ENCODE results near the gene MOXD1.
"Not testable (repeated sequence)": the region's sequence is repeated elsewhere in the genome, so short reads cannot be mapped to it uniquely, and the experiment has no call there.

The MOXD1 gene

DNA sequence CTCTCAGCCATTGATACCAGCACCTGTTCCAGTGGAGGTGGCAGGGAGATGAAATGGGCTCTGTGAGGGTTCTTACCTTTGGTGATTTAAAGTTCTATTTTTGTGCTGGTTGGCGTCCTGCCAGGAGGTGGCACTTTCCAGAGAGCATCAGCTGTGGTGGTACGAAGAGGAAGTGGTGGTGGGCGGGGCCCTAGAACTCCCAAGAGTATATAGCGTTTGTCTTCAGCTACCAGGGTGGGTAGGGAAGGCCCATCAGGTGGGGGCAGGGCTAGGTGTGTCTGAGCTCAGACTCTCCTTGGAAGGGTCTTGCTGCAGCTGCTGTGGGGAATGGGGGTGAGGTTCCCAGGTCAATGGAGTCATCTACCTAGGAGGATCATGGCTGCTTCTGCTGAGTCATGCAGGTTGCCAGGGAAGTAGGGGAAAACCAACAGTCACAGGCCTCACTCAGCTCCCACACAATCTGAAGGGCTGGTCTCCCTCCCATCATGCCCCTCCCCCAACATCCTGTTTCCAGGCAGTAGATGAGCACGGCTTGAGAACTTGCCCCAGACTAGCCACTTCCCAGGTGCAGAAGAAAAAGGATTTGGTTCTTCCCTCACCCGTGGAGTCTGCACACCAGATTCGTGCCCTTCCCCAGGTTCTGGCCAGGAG, 46.6 kb downstream of the MOXD1 start:
- DNase-seq (ENCODE audit: low spot score) = peak; percentile 2

DNA sequence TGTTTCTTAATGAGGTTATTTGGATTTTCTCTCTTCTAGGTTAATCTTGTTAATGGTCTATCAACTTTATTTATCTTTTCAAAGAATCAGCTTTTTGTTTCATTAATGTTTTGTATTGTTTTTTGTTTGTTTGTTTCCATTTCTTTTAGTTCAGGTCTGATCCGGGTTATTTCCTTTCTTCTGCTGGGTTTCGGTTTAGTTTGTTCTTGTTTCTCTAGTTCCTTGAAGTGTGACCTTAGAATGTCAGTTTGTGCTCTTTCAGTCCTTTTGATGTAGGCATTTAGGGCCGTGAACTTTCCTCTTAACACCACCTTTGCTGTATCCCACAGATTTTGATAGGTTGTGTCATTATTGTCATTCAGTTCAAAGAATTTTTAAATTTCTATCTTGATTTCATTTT, 49.3 kb downstream of the MOXD1 start:
- DNase-seq (ENCODE audit: low spot score) = not testable (repeated sequence)

DNA sequence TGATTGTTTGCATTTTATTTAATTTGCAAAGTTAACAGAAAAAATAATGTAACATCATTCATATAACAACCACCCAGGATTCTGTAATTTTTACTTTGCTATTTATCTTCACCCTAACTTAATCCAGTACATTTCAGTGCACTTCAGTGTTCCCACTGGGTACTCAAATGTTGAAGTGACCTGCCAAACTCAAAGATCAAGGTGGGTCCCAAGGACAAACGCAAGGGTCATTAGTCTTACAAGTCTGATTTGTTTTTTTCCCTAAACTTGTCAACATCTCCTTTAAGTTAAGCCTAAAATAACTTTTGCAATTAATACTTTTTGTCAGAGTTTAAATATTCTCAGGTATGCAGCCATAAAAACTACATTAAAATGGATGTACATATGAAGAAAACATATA, 53.0 kb downstream of the MOXD1 start:
- no peak for DNase-seq (ENCODE audit: low spot score)

DNA sequence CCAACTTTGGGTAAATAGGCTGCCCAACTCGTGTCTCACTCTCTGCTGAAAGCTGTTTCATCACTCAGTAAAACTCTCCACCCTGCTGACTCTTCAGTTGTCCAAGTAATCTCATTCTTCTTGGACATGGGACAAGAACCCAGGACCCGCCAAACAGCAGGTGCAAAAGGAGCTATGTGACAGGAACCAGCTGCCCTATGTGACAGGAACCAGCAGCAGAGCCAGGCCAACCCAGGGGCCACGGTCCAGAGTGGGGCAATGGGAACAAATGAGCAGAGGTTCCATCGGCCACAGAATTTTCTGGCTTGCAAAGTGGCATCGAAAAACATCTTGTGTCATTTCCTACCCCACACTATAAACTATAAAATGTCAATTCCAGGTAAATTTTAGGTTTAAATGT, 56.5 kb downstream of the MOXD1 start:
- no peak for DNase-seq (ENCODE audit: low spot score)

DNA sequence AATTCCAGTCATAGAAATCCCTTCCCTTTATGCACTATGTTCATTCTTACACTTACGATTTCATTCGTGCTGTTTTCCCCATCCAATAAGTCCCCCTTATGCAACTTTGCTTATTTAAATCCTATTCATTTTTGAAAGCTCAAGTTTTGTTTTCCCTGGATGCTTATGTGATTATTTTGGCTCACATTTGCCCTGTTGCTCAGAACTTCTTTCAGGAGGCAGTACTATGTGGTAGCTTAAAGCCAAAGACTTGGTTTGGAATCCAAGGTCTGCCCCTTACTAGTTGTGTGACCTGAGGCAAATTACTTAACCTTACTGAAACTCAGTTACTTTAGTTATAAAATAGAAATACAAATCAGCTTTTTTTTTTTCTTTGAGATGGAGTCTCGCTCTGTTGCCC, 59.6 kb downstream of the MOXD1 start:
- DNase-seq (ENCODE audit: low spot score) = no peak

DNA sequence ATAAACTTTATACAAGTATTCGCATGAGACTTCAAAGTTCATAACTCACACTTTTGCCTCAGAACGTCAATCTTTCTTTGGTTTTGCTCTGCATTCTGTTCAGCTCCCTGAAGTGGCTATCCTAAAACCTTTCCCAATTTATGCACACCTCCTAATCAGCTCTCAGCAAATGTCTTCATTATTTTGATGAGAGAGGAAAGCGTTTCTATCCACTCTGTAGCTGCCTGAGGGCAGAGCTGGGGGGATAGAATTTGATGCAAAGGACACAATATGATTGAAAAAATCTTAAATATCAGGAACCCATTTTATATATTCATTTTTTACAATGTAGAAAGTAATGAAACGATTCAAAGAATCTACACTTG, 66.8 kb downstream of the MOXD1 start:
- no peak for DNase-seq (ENCODE audit: low spot score)

DNA sequence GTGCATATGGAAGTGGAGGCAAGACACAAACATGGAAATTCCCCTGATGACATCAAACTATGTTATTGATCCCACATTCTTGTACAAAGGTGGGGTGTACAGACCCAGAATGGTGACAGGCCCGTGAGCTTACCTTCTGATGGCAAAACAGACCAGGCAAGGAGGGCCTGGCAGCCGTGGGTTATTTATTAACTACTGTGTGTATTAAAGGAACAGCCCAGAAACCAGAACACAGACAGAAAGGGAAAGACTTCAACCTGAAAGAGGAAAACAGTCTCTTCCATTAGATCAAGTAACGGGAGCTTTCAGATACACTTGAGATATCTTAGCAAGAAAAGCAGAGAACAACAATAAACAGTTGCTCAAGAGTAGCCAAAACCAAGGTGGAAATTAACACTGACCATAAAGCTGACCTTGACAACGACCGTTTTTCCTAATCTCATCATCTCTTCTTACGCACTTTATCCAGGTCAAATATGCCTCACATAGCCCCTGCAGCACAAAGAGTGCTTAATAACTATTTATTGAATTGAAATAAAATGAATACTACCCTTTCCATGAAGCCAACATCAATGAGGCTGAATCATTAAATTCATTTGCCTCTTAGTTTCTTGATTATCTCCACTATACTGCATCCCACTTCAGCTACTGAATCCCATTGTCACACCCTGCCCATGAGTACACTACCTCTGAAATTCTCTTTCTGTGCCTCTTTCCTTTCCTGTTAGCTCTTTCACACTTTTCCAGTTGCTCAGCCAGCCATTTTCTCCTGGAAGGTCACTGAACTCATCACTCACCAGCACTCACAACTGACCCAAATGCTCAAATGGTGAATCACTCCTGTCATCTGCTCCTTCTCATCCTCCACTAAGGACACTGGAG, 67.4 kb downstream of the MOXD1 start:
- DNase-seq (ENCODE audit: low spot score) = no peak

DNA sequence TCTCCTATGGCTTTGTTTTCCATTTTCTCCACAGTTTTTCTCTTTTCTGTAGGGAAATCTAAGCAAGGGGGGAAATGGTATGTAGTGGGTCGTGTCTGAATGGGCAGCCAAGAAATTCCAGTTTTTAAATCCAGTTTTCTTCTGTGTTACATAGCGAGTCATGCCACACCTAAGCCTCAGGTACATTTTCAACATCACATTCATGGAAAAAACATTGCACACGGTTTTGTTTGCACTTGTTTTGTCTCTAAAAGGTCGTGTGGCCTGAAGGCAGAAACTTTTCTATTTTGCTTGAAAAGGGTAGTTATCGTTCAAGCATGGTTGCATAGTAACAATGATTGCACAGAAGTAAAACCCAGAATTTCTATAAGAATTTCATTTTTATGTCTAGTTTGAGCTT, 70.5 kb downstream of the MOXD1 start:
- no peak for DNase-seq (ENCODE audit: low spot score)

DNA sequence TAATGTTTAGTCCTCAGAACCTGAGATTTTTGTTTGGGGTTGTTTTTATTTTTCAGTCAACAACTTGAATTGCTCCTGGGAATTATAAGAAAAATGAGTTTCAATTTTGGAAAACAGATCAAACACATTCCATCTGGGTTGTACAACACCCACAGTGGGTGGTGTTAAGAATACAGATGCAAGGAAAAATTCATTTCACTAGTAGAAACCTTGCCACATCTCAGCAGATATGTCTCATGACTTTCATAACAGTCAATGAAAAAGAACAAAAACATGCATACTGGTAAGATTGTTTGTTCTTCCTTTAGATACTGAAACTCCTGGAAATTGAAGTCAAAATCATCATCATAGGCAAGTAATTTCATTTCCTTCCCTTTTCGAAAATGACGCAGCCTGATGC, 78.9 kb downstream of the MOXD1 start:
- no peak for DNase-seq (ENCODE audit: low spot score)

DNA sequence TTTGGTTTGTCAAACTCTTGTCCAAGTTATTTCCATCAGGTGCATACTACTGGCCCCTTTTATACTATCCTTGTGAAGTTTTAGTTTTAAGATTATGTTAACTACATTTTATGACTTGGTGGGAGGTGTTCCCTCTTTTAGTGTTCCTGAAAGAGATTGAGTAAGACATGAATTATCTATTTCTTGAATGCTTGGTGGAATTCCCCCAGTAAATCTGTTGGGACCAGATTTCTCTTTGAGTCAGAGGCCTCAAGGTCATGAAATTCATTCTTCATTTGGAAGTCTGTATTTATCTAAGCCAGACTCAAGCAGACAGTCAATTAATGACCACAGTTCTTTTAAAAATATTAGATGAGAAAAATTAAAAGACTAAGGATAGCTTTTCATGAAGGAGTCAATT, 81.3 kb downstream of the MOXD1 start:
- DNase-seq (ENCODE audit: low spot score) = no peak

DNA sequence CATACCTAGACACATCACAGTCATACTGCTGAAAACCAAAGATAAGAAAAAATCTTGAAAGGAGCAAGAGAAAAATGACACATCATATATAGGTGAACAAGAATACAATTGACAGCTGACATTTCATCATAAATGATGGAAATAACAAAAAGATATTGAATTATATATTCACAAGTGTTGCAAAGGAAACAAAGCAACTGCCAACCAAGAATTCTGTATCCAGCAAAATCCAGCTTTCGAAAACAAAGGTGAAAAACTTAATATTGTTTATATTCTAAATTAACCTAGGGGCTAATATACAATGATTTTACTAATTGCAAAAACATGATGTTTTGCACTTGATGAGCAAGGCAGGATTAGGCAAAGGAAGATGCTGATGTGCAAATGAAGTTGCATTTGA, 84.3 kb downstream of the MOXD1 start:
- DNase-seq (ENCODE audit: low spot score) = no peak

DNA sequence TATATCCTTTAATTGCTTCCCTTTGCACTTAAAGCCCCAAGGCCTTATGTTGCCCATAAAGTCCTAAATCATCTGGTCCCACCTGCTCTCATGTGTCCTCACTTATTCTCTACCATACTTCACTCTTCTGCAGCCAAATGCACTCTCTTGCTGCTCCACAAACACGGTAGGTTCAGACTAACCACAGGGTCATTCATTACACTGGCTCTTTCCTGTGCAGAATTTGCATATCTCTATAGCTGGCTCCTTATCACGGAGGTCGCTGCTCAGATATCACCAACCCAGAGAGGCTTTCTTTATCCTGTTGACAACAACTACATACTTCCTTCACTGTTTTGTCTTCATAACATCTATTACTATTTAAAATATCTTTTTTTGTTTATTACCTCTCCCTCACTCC, 86.8 kb downstream of the MOXD1 start:
- no peak for DNase-seq (ENCODE audit: low spot score)

DNA sequence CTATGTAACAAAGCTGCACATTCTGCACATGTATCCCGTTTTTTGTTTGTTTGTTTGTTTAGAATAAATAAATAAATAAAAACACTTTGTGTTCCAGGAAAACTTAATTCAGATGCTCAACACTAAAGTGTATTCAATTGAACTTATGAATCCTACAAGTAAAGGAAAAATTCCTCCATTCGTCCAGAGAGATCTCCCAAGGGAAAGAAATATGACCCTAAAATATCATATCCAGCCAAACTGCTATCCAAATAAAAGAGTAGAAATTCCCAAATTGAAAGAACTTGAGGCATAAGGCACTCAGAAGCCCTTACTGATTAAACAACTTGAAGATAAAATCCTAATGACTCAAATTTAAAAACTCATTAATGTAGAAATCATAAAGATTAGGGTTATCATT, 90.4 kb downstream of the MOXD1 start:
- no peak for DNase-seq (ENCODE audit: low spot score)

DNA sequence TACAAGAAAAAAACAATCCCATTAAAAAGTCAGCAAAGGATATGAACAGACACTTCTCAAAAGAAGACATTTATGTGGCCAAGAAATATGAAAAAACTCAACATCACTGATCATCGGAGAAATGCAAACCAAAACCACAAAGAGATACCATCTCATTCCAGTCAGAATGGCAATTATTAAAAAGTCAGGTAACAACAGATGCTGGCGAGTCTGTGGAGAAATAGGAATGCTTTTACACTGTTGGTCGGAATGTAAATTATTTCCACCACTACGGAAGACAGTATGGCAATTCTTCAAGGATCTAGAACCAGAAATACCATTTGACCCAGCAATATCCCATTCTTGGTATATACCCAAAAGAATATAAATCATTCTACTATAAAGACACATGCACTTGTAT, 91.1 kb downstream of the MOXD1 start:
- DNase-seq (ENCODE audit: low spot score) = not testable (repeated sequence)

DNA sequence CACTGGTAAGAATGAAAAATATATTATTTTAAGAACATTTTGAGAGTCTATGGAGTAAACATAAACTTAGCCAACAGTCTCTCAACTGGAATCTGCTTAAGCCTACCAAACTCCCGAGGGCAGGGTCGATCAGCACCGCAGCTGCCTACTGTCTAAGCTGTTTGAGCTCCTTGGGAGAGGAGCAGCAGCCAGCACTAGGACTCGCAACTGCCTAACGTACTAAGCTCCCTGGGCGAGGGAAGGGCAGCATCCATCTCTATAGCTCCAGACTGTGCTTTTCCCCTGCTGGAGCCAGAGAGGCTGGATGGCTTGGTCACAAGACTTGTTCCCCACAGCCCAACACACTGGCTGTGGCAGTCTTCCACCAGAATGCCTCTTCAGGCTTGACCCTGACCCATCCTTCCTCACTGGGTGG, 96.4 kb downstream of the MOXD1 start:
- DNase-seq (ENCODE audit: low spot score) = no peak

DNA sequence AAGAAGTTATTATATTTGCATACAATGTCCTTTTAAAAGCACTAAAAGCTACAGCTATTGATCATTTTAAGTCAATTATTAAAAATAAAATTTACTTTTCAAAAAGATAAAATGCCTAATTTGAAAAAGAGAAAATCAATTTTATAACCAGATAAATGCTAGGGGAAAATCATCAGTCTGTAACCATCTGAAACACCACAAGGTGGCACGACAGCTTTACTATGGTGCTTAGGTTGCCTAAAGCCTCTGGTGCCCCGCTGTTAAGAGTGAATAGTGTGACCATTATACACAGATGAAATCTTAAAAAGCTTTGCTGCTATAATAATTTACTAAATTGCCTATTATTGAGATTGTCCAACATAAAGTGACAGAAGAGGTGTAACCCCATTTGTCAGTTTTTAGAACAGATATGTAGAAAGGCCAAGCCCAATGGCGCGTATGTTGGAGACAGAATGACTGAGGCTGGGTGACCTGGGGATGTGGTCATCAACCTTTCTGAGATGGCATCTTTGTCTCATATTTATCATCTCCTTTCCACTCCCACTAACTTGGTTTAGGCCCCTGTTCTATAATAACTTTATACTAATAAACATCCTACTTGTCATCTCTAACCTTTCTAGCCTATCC, 100.8 kb downstream of the MOXD1 start:
- no peak for DNase-seq (ENCODE audit: low spot score)

DNA sequence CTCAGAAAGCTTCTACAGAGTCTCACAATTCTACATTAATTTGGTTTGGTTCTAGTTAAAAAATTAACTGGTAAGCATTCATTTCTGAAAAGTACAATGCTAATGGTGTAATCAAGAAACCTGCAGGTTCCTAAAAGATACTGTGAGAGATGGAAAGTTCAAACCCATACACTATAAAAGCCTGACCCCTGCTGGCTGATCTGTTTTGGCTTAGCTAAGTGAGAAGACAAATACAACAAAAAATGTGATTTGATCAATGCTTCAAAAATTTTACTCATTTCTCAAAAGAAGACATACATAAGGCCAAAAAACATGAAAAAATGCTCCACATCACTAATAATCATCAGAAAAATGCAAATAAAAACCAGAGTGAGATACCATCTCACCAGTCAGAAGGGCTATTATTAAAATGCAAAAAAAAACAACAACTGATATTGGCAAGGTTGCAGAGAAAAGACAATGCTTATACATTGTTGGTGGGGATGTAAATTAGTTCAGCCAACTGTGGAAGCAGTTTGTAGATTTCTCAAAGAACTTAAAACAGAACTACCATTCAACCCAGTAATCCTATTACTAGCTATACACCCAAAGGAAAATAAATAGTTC, 102.8 kb downstream of the MOXD1 start:
- DNase-seq (ENCODE audit: low spot score) = peak; percentile 6

DNA sequence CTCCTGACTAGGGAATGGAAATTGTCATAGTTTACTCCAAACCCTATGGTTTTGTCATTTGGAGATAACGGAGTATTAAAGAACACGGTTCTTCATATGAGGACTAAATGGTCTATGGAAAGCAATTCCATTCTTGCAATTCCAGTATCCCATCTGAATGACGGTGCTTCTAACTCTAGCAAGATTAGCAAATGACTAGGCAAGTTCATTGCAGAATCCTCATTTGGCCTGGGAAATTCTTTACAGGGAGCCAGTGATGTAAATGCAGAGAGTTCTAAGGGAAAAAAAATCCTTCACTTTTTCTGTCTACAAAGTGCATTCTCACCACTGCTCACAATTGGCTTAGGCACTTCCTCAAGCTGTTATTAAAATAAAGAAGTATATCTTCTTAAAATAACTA, 111.5 kb downstream of the MOXD1 start:
- no peak for DNase-seq (ENCODE audit: low spot score)

DNA sequence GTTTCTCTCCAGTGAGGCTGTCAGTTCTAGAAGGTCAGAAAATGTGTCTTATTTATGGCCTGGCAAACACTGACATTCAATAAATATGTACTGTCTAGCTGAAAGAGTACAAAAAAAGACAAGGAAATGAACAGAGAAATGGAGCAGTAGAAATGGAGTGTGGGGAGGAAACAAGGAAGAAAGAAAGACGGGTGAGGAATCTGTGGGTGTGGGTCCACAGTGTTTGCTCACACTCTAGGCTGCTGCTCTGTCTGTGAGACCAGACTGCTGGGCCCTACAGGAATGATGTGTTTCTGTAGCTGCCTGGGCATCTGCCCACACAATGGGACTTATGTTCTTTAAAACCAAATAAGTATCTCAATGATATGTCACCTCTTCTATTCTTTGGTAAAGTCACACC, 114.2 kb downstream of the MOXD1 start:
- DNase-seq (ENCODE audit: low spot score) = no peak

DNA sequence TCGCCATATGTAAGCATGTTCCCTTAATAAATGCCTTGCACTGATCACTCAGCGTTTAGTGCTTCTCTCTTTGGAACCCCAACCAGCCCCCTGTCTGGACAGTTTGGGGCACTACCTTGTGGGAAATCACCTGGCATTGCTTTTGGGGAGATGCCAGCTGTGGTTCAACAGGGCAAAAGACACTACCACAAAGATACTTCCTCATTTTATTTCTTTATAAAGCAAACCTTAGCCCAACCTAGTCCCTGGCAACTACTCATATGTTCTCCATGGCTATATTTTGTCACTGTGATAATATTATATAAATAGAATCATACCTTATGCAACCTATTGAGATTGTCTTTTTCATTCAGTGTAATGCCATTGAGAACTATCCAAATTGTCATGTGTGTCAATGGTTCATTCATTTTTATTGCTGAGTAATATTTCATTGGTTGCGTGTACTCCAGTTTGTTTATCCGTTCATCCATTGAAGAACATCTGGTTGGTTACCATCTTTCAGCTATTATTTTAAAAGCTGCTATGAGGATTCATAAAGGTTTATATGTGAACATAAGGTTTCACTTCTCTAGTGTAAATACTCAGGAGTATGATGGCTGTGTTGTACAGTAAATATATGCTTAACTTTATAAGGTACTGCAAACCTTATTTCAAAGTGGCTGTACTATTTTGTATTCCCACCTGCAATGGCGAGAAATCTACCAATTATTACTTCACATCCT, 114.8 kb downstream of the MOXD1 start:
- DNase-seq (ENCODE audit: low spot score) = no peak

DNA sequence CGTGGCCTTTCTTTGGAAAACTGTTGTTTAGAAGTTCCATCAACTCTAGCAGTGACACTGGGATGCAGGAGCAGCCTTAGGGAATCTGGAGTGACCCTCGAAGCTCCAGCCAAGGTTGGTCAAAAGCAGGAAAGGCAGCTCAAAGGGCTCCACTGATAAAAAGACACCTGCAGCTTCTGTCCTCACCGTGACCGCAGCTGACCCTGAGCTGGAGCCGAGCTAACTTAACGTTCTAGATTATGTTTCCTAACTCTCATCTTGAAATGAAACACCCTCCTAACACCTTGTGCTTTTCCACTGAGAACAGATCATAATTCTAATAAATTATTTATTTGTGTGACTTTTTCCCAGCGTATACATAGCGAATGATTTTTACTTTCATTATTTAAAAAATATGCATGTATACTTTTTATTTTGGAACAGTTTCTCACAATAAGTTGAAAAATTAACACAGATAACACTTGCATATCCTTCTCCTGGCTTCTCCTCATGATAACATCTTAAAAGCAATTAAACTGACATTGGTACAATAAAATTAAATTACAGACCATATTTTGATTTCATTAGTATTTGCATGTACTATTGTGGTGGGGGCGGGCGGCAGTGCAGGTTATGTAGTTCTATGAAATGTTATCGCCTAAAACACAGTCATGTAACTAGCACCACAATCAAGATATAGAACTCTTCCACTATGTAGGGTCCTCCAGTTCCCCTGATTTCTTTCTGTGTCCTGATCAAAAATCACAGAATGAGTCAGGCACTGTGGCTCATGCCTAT, 116.1 kb downstream of the MOXD1 start:
- DNase-seq (ENCODE audit: low spot score) = no peak
